Endothelial cell of hepatic sinusoid (primary cell): ENCODE data around the gene DMRT1.

Experiments used
- in situ Hi-C: cut with HindIII; loops from 2 replicates; pipeline ENCODE4 v1.10.0; 2017; ENCODE audit warnings: low sequenced_read_pairs

Gene DMRT1

GRCh38 chr9:917730-918129 lies 76.2 kb downstream of the DMRT1 start:
- in situ Hi-C loops: no loop called here

GRCh38 chr9:920927-921326 lies 79.4 kb downstream of the DMRT1 start:
- in situ Hi-C loops: no loop called here

GRCh38 chr9:922171-922570 lies 80.7 kb downstream of the DMRT1 start:
- in situ Hi-C loops: no loop called here

- in situ Hi-C loops: no loop called here
Observed at GRCh38 chr9:922731-923130, 81.2 kb downstream of the DMRT1 start.

- in situ Hi-C loops: no loop called here
Observed at GRCh38 chr9:926976-927375, 85.5 kb downstream of the DMRT1 start.

- in situ Hi-C loops: no loop called here
Observed at GRCh38 chr9:928363-929042, 87.0 kb downstream of the DMRT1 start.

GRCh38 chr9:929719-930118 lies 88.2 kb downstream of the DMRT1 start:
- in situ Hi-C loops: no loop called here

- in situ Hi-C loops: no loop called here
Observed at GRCh38 chr9:933356-933755, 91.9 kb downstream of the DMRT1 start.

- in situ Hi-C loops: no loop called here
Observed at GRCh38 chr9:935348-935965, 94.0 kb downstream of the DMRT1 start.

- in situ Hi-C loops: no loop called here
Observed at GRCh38 chr9:942805-943580, 101.5 kb downstream of the DMRT1 start.

- in situ Hi-C loops: no loop called here
Observed at GRCh38 chr9:947985-948384, 106.5 kb downstream of the DMRT1 start.

- in situ Hi-C loops: no loop called here
Observed at GRCh38 chr9:948497-948896, 107.0 kb downstream of the DMRT1 start.

GRCh38 chr9:950139-950538 lies 108.6 kb downstream of the DMRT1 start:
- in situ Hi-C loops: loop anchor here (5.0 kb wide), 2 partner anchors 42 to 73 kb away; no protein-coding TSS in a partner anchor

- in situ Hi-C loops: loop anchor here (5.0 kb wide), 2 partner anchors 40 to 75 kb away; no protein-coding TSS in a partner anchor
Observed at GRCh38 chr9:952546-952945, 111.0 kb downstream of the DMRT1 start.

- in situ Hi-C loops: no loop called here
Observed at GRCh38 chr9:959105-959504, 117.6 kb downstream of the DMRT1 start.

- in situ Hi-C loops: no loop called here
Observed at GRCh38 chr9:959914-960313, 118.4 kb downstream of the DMRT1 start.

- in situ Hi-C loops: no loop called here
Observed at GRCh38 chr9:962023-962422, 120.5 kb downstream of the DMRT1 start.

GRCh38 chr9:965497-965896 lies 124.0 kb downstream of the DMRT1 start:
- in situ Hi-C loops: no loop called here

- in situ Hi-C loops: no loop called here
Observed at GRCh38 chr9:966870-967269, 125.4 kb downstream of the DMRT1 start.

GRCh38 chr9:967436-967835 lies 125.9 kb downstream of the DMRT1 start:
- in situ Hi-C loops: no loop called here

- in situ Hi-C loops: no loop called here
Observed at GRCh38 chr9:967903-968641, 126.6 kb downstream of the DMRT1 start.
